ENCODE data around the gene HASPIN. TPM values are rescaled to one million over a fixed set of nuclear protein-coding genes. Genes with fewer than 3 reads are reported as not detected.

Gene HASPIN
- total RNA-seq, 1 experiment from 2014 or later: 30.1 TPM

DNA sequence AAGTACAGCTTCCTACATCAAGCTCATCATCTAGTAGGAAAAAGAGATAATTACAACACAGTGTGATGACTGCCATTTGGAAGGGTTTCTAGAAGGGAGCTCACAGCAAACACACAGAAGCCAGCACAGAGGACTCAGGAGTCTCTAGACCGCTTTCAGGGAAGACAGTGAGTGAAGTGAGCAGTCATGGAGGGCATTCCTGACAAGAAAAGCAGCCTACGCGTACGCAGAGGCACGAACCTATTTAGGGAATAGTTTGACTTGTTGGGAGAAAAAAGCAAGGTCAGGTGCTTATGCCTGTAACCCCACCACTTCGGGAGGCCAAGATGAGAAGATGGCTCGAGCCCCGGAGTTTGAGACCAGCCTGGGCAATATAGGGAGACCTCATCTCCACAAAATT lies 8.4 kb upstream of the HASPIN start:
- Histone ChIP-seq H3K4me3 (ENCODE audit: low read depth, low read length, poor library complexity, severe bottlenecking) (no peak overlapping the region), H3K9me3 (ENCODE audit: low read depth, low read length, poor library complexity, severe bottlenecking) (no peaks in the 10 kb centered on the region), H3K36me3 (ENCODE audit: insufficient read depth, low read length, poor library complexity, severe bottlenecking) (peaks cover 37% of the 10 kb centered on the region), H3K4me1 (ENCODE audit: insufficient read depth, low read length, poor library complexity, severe bottlenecking) (no peaks in the 10 kb centered on the region), H3K27ac (ENCODE audit: low read depth, low read length, poor library complexity, severe bottlenecking) (no peak overlapping the region), H3K27me3 (replicated peaks; ENCODE audit: insufficient read depth, low read depth, low read length, poor library complexity) (no peaks in the 10 kb centered on the region)
- no peak for TF ChIP-seq EZH2 (IDR thresholded peaks at IDR 0.05; ENCODE audit: borderline replicate concordance, low read depth, low read length, poor library complexity, severe bottlenecking)
- TF ChIP-seq, protein P1, sequence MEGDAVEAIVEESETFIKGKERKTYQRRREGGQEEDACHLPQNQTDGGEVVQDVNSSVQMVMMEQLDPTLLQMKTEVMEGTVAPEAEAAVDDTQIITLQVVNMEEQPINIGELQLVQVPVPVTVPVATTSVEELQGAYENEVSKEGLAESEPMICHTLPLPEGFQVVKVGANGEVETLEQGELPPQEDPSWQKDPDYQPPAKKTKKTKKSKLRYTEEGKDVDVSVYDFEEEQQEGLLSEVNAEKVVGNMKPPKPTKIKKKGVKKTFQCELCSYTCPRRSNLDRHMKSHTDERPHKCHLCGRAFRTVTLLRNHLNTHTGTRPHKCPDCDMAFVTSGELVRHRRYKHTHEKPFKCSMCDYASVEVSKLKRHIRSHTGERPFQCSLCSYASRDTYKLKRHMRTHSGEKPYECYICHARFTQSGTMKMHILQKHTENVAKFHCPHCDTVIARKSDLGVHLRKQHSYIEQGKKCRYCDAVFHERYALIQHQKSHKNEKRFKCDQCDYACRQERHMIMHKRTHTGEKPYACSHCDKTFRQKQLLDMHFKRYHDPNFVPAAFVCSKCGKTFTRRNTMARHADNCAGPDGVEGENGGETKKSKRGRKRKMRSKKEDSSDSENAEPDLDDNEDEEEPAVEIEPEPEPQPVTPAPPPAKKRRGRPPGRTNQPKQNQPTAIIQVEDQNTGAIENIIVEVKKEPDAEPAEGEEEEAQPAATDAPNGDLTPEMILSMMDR (conservative IDR thresholded peaks at IDR 0.05; ENCODE audit: low read depth, low read length): no peak
- ChIA-PET CTCF (no interaction called here), POLR2A (ENCODE audit: low non-redundant PET) (no interaction called here)
- intact Hi-C loops (cut with micrococcal nuclease; ENCODE audit: unreplicated experiment): no loop called here
- no TSS peak for BruUV-seq (replicated peaks)
- DNase-seq (ENCODE audit: low spot score): no peak

- Histone ChIP-seq H3K27ac (ENCODE audit: low read depth, low read length, poor library complexity, severe bottlenecking) (no peak overlapping the region), H3K9me3 (ENCODE audit: low read depth, low read length, poor library complexity, severe bottlenecking) (no peaks in the 10 kb centered on the region), H3K4me3 (ENCODE audit: low read depth, low read length, poor library complexity, severe bottlenecking) (no peak overlapping the region), H3K4me1 (ENCODE audit: insufficient read depth, low read length, poor library complexity, severe bottlenecking) (no peaks in the 10 kb centered on the region), H3K36me3 (ENCODE audit: insufficient read depth, low read length, poor library complexity, severe bottlenecking) (peaks cover 43% of the 10 kb centered on the region), H3K27me3 (replicated peaks; ENCODE audit: insufficient read depth, low read depth, low read length, poor library complexity) (no peaks in the 10 kb centered on the region)
- DNase-seq (ENCODE audit: low spot score): no peak
- POLR2A ChIA-PET (ENCODE audit: low non-redundant PET): no interaction called here
- BruUV-seq (replicated peaks): no TSS peak
- intact Hi-C loops (cut with micrococcal nuclease; ENCODE audit: unreplicated experiment): no loop called here
- no peak for TF ChIP-seq EZH2 (IDR thresholded peaks at IDR 0.05; ENCODE audit: borderline replicate concordance, low read depth, low read length, poor library complexity, severe bottlenecking)
- TF ChIP-seq, protein P1 (conservative IDR thresholded peaks at IDR 0.05; ENCODE audit: low read depth, low read length): no peak
- CTCF ChIA-PET: no interaction called here
Measured at GRCh38 chr17:3718201-3718600, 5.5 kb upstream of the HASPIN start.

DNA sequence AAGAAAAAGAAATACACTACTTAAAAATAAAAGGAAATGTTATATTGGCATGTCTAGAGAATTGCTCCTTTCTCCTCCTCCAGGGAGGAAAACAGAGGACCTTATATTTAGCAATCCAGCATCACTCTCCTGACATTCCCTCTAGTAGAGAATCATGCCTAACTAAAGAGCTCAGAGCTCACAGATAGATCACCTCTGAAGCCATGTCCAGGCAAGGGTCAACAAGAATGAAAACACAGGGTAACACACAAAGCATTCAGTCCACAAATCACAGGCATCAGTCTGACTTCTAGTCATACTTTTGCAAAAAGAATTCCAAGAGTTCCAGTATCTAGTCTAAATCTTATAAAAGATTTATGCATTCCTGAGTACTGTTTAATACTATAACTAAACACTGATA lies 4.4 kb upstream of the HASPIN start:
- Histone ChIP-seq H3K36me3 (ENCODE audit: insufficient read depth, low read length, poor library complexity, severe bottlenecking) (peaks cover 43% of the 10 kb centered on the region), H3K27ac (ENCODE audit: low read depth, low read length, poor library complexity, severe bottlenecking) (no peak overlapping the region), H3K4me3 (ENCODE audit: low read depth, low read length, poor library complexity, severe bottlenecking) (no peak overlapping the region), H3K9me3 (ENCODE audit: low read depth, low read length, poor library complexity, severe bottlenecking) (no peaks in the 10 kb centered on the region), H3K4me1 (ENCODE audit: insufficient read depth, low read length, poor library complexity, severe bottlenecking) (no peaks in the 10 kb centered on the region), H3K27me3 (replicated peaks; ENCODE audit: insufficient read depth, low read depth, low read length, poor library complexity) (no peaks in the 10 kb centered on the region)
- ChIA-PET CTCF (no interaction called here), POLR2A (ENCODE audit: low non-redundant PET) (no interaction called here)
- no TSS peak for BruUV-seq (replicated peaks)
- TF ChIP-seq EZH2 (IDR thresholded peaks at IDR 0.05; ENCODE audit: borderline replicate concordance, low read depth, low read length, poor library complexity, severe bottlenecking): no peak
- TF ChIP-seq, protein P1 (conservative IDR thresholded peaks at IDR 0.05; ENCODE audit: low read depth, low read length): no peak
- no peak for DNase-seq (ENCODE audit: low spot score)
- intact Hi-C loops (cut with micrococcal nuclease; ENCODE audit: unreplicated experiment): no loop called here

Measured in A673 (cell line).